Measurements from ENCODE around the gene SLC8A3. TPM values are rescaled to one million over a fixed set of nuclear protein-coding genes. Genes with fewer than 3 reads are reported as not detected.

The SLC8A3 gene
- total and polyA plus RNA-seq, 2 experiments from 2014 or later, result 0.42 to 2.6 TPM

- Histone ChIP-seq H3K4me3 (no peak overlapping the region), H3K36me3 (replicated peaks; ENCODE audit: insufficient read depth, low read depth) (no peaks in the 10 kb centered on the region), H4K20me1 (ENCODE audit: insufficient read depth, poor library complexity, severe bottlenecking) (no peaks in the 10 kb centered on the region), H3K4me2 (no peak overlapping the region), H2AFZ (no peak overlapping the region), H3K9me3 (ENCODE audit: low read depth) (no peaks in the 10 kb centered on the region), H3K27me3 (peaks cover 7% of the 10 kb centered on the region), H3K27ac (no peak overlapping the region), H3K9me2 (replicated peaks; ENCODE audit: insufficient read depth) (no peaks in the 10 kb centered on the region), H3K4me1 (ENCODE audit: insufficient read depth) (peaks cover 8% of the 10 kb centered on the region), H3K79me2 (no peaks in the 10 kb centered on the region)
- DNase-seq (ENCODE audit: low spot score), result no peak
- 84% methylated on average over 4 of the region's 4 CpGs for WGBS (ENCODE audit: low lambda C conversion rate, missing lambda C conversion rate)
- TF ChIP-seq EZH2phosphoT487 (IDR thresholded peaks at IDR 0.05; ENCODE audit: low read depth, severe bottlenecking, unreplicated experiment), result no peak
- TF ChIP-seq EZH2 (IDR thresholded peaks at IDR 0.05; ENCODE audit: borderline replicate concordance), result no peak
- TF ChIP-seq CTCF (IDR thresholded peaks at IDR 0.05; ENCODE audit: poor library complexity), result no peak
These were observed 138.6 kb downstream of the SLC8A3 start for GRCh38 chr14:70050136-70050535.

DNA sequence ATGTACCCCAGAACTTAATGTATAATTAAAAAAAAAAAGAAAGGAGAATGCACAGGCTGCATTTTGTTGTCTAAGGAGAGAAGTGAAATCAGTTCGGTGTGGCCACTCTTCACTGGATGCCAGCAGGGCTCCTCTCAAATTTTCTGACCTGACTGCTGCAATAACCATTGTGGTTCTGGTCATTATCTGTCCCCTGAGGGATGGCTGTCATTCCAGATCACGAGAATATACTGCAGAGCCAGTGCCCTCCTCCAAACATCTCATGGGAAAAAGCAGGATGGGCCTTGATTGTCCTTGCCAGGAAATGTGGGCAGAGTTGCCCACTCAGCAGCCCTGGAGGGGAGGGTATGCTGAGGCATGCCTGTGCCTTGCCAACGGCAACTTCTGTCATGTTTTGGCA is 139.1 kb downstream of the SLC8A3 start:
- no peaks in the 10 kb centered on the region for H3K9me3 ChIP-seq (ENCODE audit: low read depth)
- no peak for DNase-seq (ENCODE audit: low spot score)
- no peaks in the 10 kb centered on the region for H4K20me1 ChIP-seq (ENCODE audit: insufficient read depth, poor library complexity, severe bottlenecking)
- no peaks in the 10 kb centered on the region for H3K79me2 ChIP-seq
- 71% methylated on average over 3 of the region's 3 CpGs for WGBS (ENCODE audit: low lambda C conversion rate, missing lambda C conversion rate)
- no peak overlapping the region for H3K27ac ChIP-seq
- no peaks in the 10 kb centered on the region for H3K36me3 ChIP-seq (replicated peaks; ENCODE audit: insufficient read depth, low read depth)
- H3K27me3 ChIP-seq, result peaks cover 4% of the 10 kb centered on the region
- H3K4me1 ChIP-seq (ENCODE audit: insufficient read depth), result peaks cover 8% of the 10 kb centered on the region
- TF ChIP-seq EZH2phosphoT487 (IDR thresholded peaks at IDR 0.05; ENCODE audit: low read depth, severe bottlenecking, unreplicated experiment) (no peak), CTCF (IDR thresholded peaks at IDR 0.05; ENCODE audit: poor library complexity) (no peak), EZH2 (IDR thresholded peaks at IDR 0.05; ENCODE audit: borderline replicate concordance) (no peak)
- H3K9me2 ChIP-seq (replicated peaks; ENCODE audit: insufficient read depth), result no peaks in the 10 kb centered on the region
- H3K4me2 ChIP-seq, result no peak overlapping the region
- no peak overlapping the region for H3K4me3 ChIP-seq
- H2AFZ ChIP-seq, result no peak overlapping the region

DNA sequence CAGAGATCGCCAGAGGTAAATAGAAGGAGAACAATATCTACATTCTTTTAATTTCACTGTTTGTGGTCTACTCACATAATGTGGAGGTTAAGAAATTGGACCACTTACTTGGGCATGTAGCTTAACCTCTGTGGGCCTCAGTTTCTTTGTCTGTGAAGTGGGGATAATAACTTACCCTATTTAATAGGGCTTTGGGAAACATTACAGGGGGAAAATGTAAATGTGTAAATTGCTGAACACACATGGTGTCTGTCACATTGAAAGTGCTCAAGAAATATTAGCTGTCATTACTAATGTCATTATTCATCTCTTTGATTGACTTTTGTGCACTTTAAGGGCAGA is 140.5 kb downstream of the SLC8A3 start:
- no peaks in the 10 kb centered on the region for H3K27me3 ChIP-seq
- no peaks in the 10 kb centered on the region for H3K9me3 ChIP-seq (ENCODE audit: low read depth)
- H4K20me1 ChIP-seq (ENCODE audit: insufficient read depth, poor library complexity, severe bottlenecking), result no peaks in the 10 kb centered on the region
- DNase-seq (ENCODE audit: low spot score), result no peak
- TF ChIP-seq EZH2 (IDR thresholded peaks at IDR 0.05; ENCODE audit: borderline replicate concordance) (no peak), CTCF (IDR thresholded peaks at IDR 0.05; ENCODE audit: poor library complexity) (no peak), EZH2phosphoT487 (IDR thresholded peaks at IDR 0.05; ENCODE audit: low read depth, severe bottlenecking, unreplicated experiment) (no peak)
- no peak overlapping the region for H3K4me2 ChIP-seq
- peaks cover 8% of the 10 kb centered on the region for H3K4me1 ChIP-seq (ENCODE audit: insufficient read depth)
- H2AFZ ChIP-seq, result no peak overlapping the region
- WGBS (ENCODE audit: low lambda C conversion rate, missing lambda C conversion rate), result 51% methylated on average over 1 of the region's 1 CpG
- no peaks in the 10 kb centered on the region for H3K9me2 ChIP-seq (replicated peaks; ENCODE audit: insufficient read depth)
- no peak overlapping the region for H3K27ac ChIP-seq
- H3K79me2 ChIP-seq, result no peaks in the 10 kb centered on the region
- no peak overlapping the region for H3K4me3 ChIP-seq
- no peaks in the 10 kb centered on the region for H3K36me3 ChIP-seq (replicated peaks; ENCODE audit: insufficient read depth, low read depth)

Measured in hepatocyte (in vitro differentiated cells).